Testis (tissue), 3 donors: Measurements from ENCODE around the gene MOV10L1. TPM values are rescaled to one million over a fixed set of nuclear protein-coding genes. Genes with fewer than 3 reads are reported as not detected.
A peak's percentile ranks its signal among the peaks of the same experiment; 100 is the strongest.

Experiments
- DNase-seq: peaks from one replicate; pipeline ENCODE4 v3.0.0-alpha.2; 2019
- H3K27ac ChIP-seq, 2 donors: fragments of 200-600 bp; sonication (generic); one replicate each; pipeline ENCODE4 v1.5.1; 2019
- H3K27me3 ChIP-seq: fragments of 200-600 bp; sonication (generic); one replicate; pipeline ENCODE4 v1.5.1; 2019
- H3K36me3 ChIP-seq: fragments of 200-600 bp; sonication (generic); one replicate; pipeline ENCODE4 v1.5.1; 2017; ENCODE audit warnings: low read depth; ENCODE audit errors: missing control alignments
- H3K4me1 ChIP-seq: fragments of 200-600 bp; sonication (generic); one replicate; pipeline ENCODE4 v1.5.1; 2019
- H3K4me3 ChIP-seq, 2 donors: fragments of 200-600 bp; sonication (generic); one replicate each; pipeline ENCODE4 v1.5.1; 2017 to 2019
- H3K9me3 ChIP-seq: fragments of 200-600 bp; sonication (generic); one replicate; pipeline ENCODE4 v1.5.1; 2017
- CTCF ChIP-seq, 3 experiments: fragments of 450-650 bp in 2 of 3; fragments of 200-600 bp in 1 of 3; sonication (generic) in 1 of 3; IDR thresholded peaks; one replicate each; pipeline ENCODE4 v1.5.1; 2016 to 2019; ENCODE audit warnings: antibody characterized with exemption in 3 of 3, mild to moderate bottlenecking in 2 of 3, moderate library complexity in 1 of 3
- POLR2A ChIP-seq: fragments of 450-650 bp; IDR thresholded peaks from one replicate; pipeline ENCODE4 v1.6.1; 2017; ENCODE audit warnings: antibody characterized with exemption, mild to moderate bottlenecking, moderate library complexity
- WGBS, 2 donors: methylation state at CpG; one replicate each; pipeline ENCODE4 v1.1.5; 2018; 5-methylcytosine and 5-hydroxymethylcytosine counted together
- intact Hi-C: fragments of 100-400 bp; cut with DNase I; formaldehyde crosslinking; loops from one replicate; pipeline ENCODE4 v1.15.1; 2023; ENCODE audit warnings: low total_unique reads
- polyA plus RNA-seq: library from polyadenylated mRNA; stranded (reverse); fragments of 350-450 nt; fragmentation: Illumina TruSeq; extraction: RNeasy Lipid Tissue Mini Kit (QIAGEN cat#74804); gene quantifications from one replicate; pipeline ENCODE4 v1.2.3, GENCODE V29; 2014; ENCODE audit warnings: low read depth, low replicate concordance; ENCODE audit not compliant: insufficient read depth
- total RNA-seq, 2 donors: library from RNA; depleted of rRNA; stranded (reverse); fragments of >200 nt; gene quantifications; one replicate each; pipeline ENCODE4 v1.2.3, GENCODE V29; 2016

MOV10L1 gene
- total and polyA plus RNA-seq, 3 donors from 2014 or later, result 48.4 to 73.3 (median 62.4) TPM

GRCh38 chr22:50189184-50189848 is 99.5 kb downstream of the MOV10L1 start:
- H3K9me3 ChIP-seq, result no peaks in the 10 kb centered on the region
- peaks cover 37% of the 10 kb centered on the region for H3K4me1 ChIP-seq
- H3K27me3 ChIP-seq, result no peaks in the 10 kb centered on the region
- no peaks in the 10 kb centered on the region for H3K36me3 ChIP-seq
- H3K4me3 ChIP-seq, result no peak overlapping the region
- DNase-seq, result no peak
- TF ChIP-seq POLR2A (no peak), CTCF (IDR thresholded peaks at IDR 0.05) (no peak)
- intact Hi-C loops, result no loop called here
- H3K27ac ChIP-seq, result peak overlapping the region in 1 of 2 donors; percentile 77
- 64 to 89% methylated on average over 13 to 20 of the region's 20 CpGs for WGBS, 2 donors

- peaks cover 35% of the 10 kb centered on the region for H3K4me1 ChIP-seq
- no peak for DNase-seq
- H3K27ac ChIP-seq, result peak overlapping the region; percentile 60 to 77
- intact Hi-C loops, result no loop called here
- no peaks in the 10 kb centered on the region for H3K27me3 ChIP-seq
- TF ChIP-seq CTCF (IDR thresholded peaks at IDR 0.05) (no peak), POLR2A (no peak)
- H3K4me3 ChIP-seq, result no peak overlapping the region
- no peaks in the 10 kb centered on the region for H3K36me3 ChIP-seq
- H3K9me3 ChIP-seq, result no peaks in the 10 kb centered on the region
- 32 to 49% methylated on average over 3 to 4 of the region's 4 CpGs for WGBS, 2 donors
Measured at GRCh38 chr22:50189849-50190181, 100.0 kb downstream of the MOV10L1 start.

- 37 to 44% methylated on average over 28 to 39 of the region's 43 CpGs for WGBS, 2 donors
Measured at GRCh38 chr22:50190182-50190940, 100.6 kb downstream of the MOV10L1 start.

GRCh38 chr22:50190941-50191741 is 101.3 kb downstream of the MOV10L1 start:
- Histone ChIP-seq H3K9me3 (no peaks in the 10 kb centered on the region), H3K27me3 (no peaks in the 10 kb centered on the region), H3K36me3 (no peaks in the 10 kb centered on the region), H3K4me3 (peak overlapping the region in 1 of 2 donors; percentile 34), H3K27ac (peak overlapping the region; percentile 60 to 77), H3K4me1 (peaks cover 35% of the 10 kb centered on the region)
- no peak for DNase-seq
- intact Hi-C loops, result no loop called here
- TF ChIP-seq CTCF (IDR thresholded peaks at IDR 0.05), result no peak
- TF ChIP-seq POLR2A, result no peak
- WGBS, 2 donors, result 67 to 77% methylated on average over 15 to 18 of the region's 18 CpGs

More at GRCh38 chr22:50190182-50190940, 100.6 kb downstream of the MOV10L1 start:
- Histone ChIP-seq H3K36me3 (no peaks in the 10 kb centered on the region), H3K4me3 (peak overlapping the region in 1 of 2 donors; percentile 34), H3K9me3 (no peaks in the 10 kb centered on the region), H3K4me1 (peaks cover 35% of the 10 kb centered on the region), H3K27me3 (no peaks in the 10 kb centered on the region), H3K27ac (peak overlapping the region; percentile 60 to 77)
- intact Hi-C loops, result no loop called here
- TF ChIP-seq POLR2A (no peak), CTCF (IDR thresholded peaks at IDR 0.05) (peak in 1 of 3 experiments; percentile 34)
- DNase-seq, result peak; percentile 75
